B cell (primary cell): ENCODE results near the gene MEPCE.

Source experiments
- CTCF ChIP-seq: fragments of 200-600 bp; IDR thresholded peaks from one replicate; pipeline ENCODE4 v1.8.0; 2022; ENCODE audit warnings: antibody characterized with exemption, mild to moderate bottlenecking
- EZH2 ChIP-seq: IDR thresholded peaks from 2 replicates; pipeline ENCODE4 v1.6.1; 2012; ENCODE audit warnings: borderline replicate concordance, low read depth, mild to moderate bottlenecking, moderate library complexity, low read length; ENCODE audit not compliant: insufficient read depth, poor library complexity, severe bottlenecking

- TF ChIP-seq CTCF (peak; percentile 38), EZH2 (no peak)
These were observed 47.6 kb downstream of the MEPCE start for GRCh38 chr7:100476903-100477870.
